ENCODE data around the gene CHI3L1. TPM values are rescaled to one million over a fixed set of nuclear protein-coding genes. Genes with fewer than 3 reads are reported as not detected.

The CHI3L1 gene
- total RNA-seq, result 0.65 and 1.5 TPM in 2 replicates

GRCh38 chr1:203186446-203187303 lies at the start of gene CHI3L1:
TSS of gene CHI3L1 (minus strand) at chr1:203186704. CDS start at chr1:203186623, 81 bp downstream.

GRCh38 chr1:203229471-203230135 lies 43.1 kb upstream of the CHI3L1 start, which contains the start of gene CHIT1:
TSS of gene CHIT1 (minus strand) at chr1:203229673. CDS start at chr1:203229636, 37 bp downstream.

GRCh38 chr1:203175237-203175826 lies 11.2 kb downstream of the CHI3L1 start, which contains the start of gene MYBPH:
TSS of gene MYBPH (minus strand) at chr1:203175826. CDS start at chr1:203175755, 71 bp downstream.

Other genes with a start within 250 kb of the CHI3L1 start
- 93.9 and 98.3 TPM in 2 replicates for gene ADIPOR1, start 228.4 kb downstream of the CHI3L1 start, total RNA-seq
- gene CYB5R1, start 219.4 kb downstream of the CHI3L1 start, total RNA-seq, result 20.8 and 23.1 TPM in 2 replicates
- gene TMEM183A, start 179.3 kb downstream of the CHI3L1 start, total RNA-seq, result 125 and 129 TPM in 2 replicates
- under 0.01 and 0.32 TPM in 2 replicates for gene PPFIA4, start 160.2 kb downstream of the CHI3L1 start, total RNA-seq
- not detected in 2 replicates for gene MYOG, start 100.7 kb downstream of the CHI3L1 start, total RNA-seq
- 0.30 and 0.32 TPM in 2 replicates for gene ADORA1, start 59.0 kb downstream of the CHI3L1 start, total RNA-seq
- not detected in 2 replicates for gene MYBPH, start 10.9 kb downstream of the CHI3L1 start, total RNA-seq
- gene CHIT1, start 43.0 kb upstream of the CHI3L1 start, total RNA-seq, result under 0.01 TPM in 1 of 2 replicates, not detected in the other
- gene BTG2, start 118.8 kb upstream of the CHI3L1 start, total RNA-seq, result 17.9 and 32.2 TPM in 2 replicates
- 0.32 and 0.76 TPM in 2 replicates for gene FMOD, start 164.4 kb upstream of the CHI3L1 start, total RNA-seq